ENCODE data around the gene ABTB2. TPM values are rescaled to one million over a fixed set of nuclear protein-coding genes. Genes with fewer than 3 reads are reported as not detected.

Gene ABTB2
- total and polyA plus RNA-seq, 10 of the 15 experiments (the other 5 are each of a cell fraction or from before 2014, with no cell fraction given), result 0.13 to 2.1 (median 0.72) TPM

GRCh38 chr11:34182921-34183685, 174.7 kb downstream of the ABTB2 start:
- no peak overlapping the region for H3K4me2 ChIP-seq (ENCODE audit: control insufficient read depth, insufficient read depth)
- ChIA-PET RAD21 (ENCODE audit: unreplicated experiment) (interaction anchor here (0.7 to 9.3 kb wide), 6 partner anchors 9 to 175 kb away, joined by 3 to 107 read pairs (median 5); partner anchors contain the start of gene ABTB2), SMC1A (ENCODE audit: uncharacterized antibody, unreplicated experiment) (interaction anchor here (0.9 to 11.3 kb wide), 6 partner anchors 9 to 173 kb away, joined by 3 to 192 read pairs (median 4); no protein-coding TSS in a partner anchor), CTCF (interaction anchor here (1.2 to 10.5 kb wide), 4 partner anchors 8 to 171 kb away, joined by 5 to 167 read pairs (median 12); partner anchors contain the start of gene ABTB2), POLR2A (interaction anchor here (0.6 to 2.0 kb wide), 3 partner anchors 43 to 189 kb away, joined by 4 to 5 read pairs (median 5); partner anchors contain the start of gene ABTB2)
- peaks cover 22% of the 10 kb centered on the region for H3K4me1 ChIP-seq (ENCODE audit: control insufficient read depth, insufficient read depth, low read length)
- H3K27me3 ChIP-seq (replicated peaks in 1 of 2; ENCODE audit: control insufficient read depth in 2 of 2, insufficient read depth in 2 of 2, low read length in 1 of 2), result no peaks in the 10 kb centered on the region
- H3K9me3 ChIP-seq (replicated peaks; ENCODE audit: control insufficient read depth, insufficient read depth, low read length), result no peaks in the 10 kb centered on the region
- H3K36me3 ChIP-seq (ENCODE audit: control insufficient read depth in 2 of 2, insufficient read depth in 2 of 2, low read length in 1 of 2), result no peaks in the 10 kb centered on the region; a peak in 1 of 4 replicates
- ATAC-seq, result no peak
- no peaks in the 10 kb centered on the region for H4K20me1 ChIP-seq (ENCODE audit: control insufficient read depth, insufficient read depth)
- no peak overlapping the region for H3K9ac ChIP-seq (ENCODE audit: control insufficient read depth, insufficient read depth, low read length)
- no peak overlapping the region for H3K27ac ChIP-seq (ENCODE audit: control insufficient read depth, insufficient read depth)
- FAIRE-seq, result no peak
- in situ Hi-C loops (cut with MboI), result no loop called here
- no peak overlapping the region for H3K4me3 ChIP-seq
- no peak overlapping the region for H2AFZ ChIP-seq (ENCODE audit: control insufficient read depth, low read depth, low read length)
- H3K79me2 ChIP-seq (ENCODE audit: control insufficient read depth, insufficient read depth, low read length), result no peaks in the 10 kb centered on the region
- no TSS peak for BruUV-seq (replicated peaks)
- DNase-seq (ENCODE audit: low read depth, low spot score), result no peak
- intact Hi-C loops (cut with micrococcal nuclease; ENCODE audit: unreplicated experiment), result loop anchor here (5.0 kb wide), 1 partner anchor 309 kb away; no protein-coding TSS in a partner anchor
- 86% methylated on average over 13 of the region's 13 CpGs for WGBS (ENCODE audit: insufficient coverage, insufficient replicate concordance, low lambda C conversion rate, missing lambda C conversion rate)
- TF ChIP-seq NKRF (conservative IDR thresholded peaks at IDR 0.05), result no peak
- TF ChIP-seq NFYB (IDR thresholded peaks at IDR 0.05; ENCODE audit: insufficient read depth, low read depth, low read length), result no peak
- no peak for TF ChIP-seq RAD21 (IDR thresholded peaks at IDR 0.05; ENCODE audit: insufficient read depth, low read depth, low read length)
- no peak for TF ChIP-seq ZZZ3 (IDR thresholded peaks at IDR 0.05; ENCODE audit: control insufficient read depth, insufficient read length, low read depth)
- no peak for TF ChIP-seq BCL3 (IDR thresholded peaks at IDR 0.05; ENCODE audit: borderline replicate concordance, insufficient read depth, low read depth, low read length, poor library complexity, severe bottlenecking)
- no peak for TF ChIP-seq PRDM15 (CRISPR knock-in tag; IDR thresholded peaks at IDR 0.05)
- no peak for TF ChIP-seq RELA (IDR thresholded peaks at IDR 0.05; ENCODE audit: borderline replicate concordance, partially characterized antibody)
- TF ChIP-seq E2F4 (IDR thresholded peaks at IDR 0.05; ENCODE audit: low read depth, low read length), result no peak
- no peak for TF ChIP-seq CBX5 (IDR thresholded peaks at IDR 0.05; ENCODE audit: low read depth)
- TF ChIP-seq PAX8 (IDR thresholded peaks at IDR 0.05), result no peak
